Eye (tissue), 1 donor: ENCODE data around the gene PCSK2.
A peak's percentile ranks its signal among the peaks of the same experiment; 100 is the strongest.

Experiments used
- DNase-seq: peaks from one replicate; pipeline ENCODE4 v3.0.0-alpha.2; 2015

The PCSK2 gene

DNA sequence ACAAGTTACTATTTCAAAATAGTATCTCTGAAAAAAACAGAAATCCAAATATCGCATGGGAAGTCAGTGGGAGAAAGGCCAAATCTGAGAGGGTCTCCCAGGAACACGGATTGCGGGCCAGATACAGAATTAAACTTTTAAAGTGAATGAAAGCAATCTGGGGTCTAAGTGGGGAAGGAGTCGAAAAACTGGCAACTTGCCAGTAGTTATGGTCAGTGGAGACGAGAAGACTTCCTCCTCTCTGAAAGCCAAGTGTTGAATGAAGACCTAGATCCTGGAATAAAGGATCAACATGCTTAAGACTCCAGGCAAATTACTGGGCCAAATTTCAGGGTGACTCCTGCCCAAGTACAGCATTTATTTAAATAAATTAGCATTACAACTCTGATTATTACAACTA is 180.7 kb downstream of the PCSK2 start:
- no peak for DNase-seq

DNA sequence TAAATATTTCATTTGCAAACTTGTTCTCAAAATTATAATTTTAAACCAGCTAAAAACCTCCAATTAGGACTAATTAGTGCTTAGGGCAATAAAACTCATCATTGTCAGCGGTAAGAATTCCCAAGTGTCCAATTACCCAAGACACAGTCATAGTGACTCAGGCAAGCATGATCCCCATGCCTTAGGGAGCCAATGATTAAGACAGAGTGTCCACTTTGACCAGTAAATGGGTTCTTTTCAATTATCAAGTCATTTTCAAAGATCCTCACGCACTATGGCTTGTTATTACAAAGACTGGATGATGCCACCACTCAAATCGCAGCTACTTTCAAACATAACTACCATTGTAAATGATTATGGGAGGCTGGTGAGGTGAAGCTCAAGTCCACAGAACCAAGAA is 190.4 kb downstream of the PCSK2 start:
- no peak for DNase-seq

DNA sequence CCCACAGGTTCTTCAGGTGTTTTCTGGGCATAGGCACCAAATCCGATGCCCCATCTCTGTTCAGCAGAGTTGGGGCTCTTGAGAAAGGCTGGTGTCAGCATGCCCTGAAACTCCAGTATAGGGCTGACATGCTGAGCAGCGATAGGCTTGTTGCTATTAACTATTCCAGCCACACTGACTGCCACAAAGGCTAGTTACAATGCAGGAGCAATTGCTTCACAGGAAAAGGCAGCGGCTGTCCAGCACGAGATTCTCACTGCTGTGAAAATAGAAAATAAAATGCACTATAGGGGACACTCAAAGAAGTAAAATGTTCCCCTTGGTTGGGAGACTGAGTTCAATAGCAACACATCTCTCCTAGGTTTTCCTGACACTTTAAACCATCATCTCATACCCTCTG is 191.9 kb downstream of the PCSK2 start:
- DNase-seq = no peak

DNA sequence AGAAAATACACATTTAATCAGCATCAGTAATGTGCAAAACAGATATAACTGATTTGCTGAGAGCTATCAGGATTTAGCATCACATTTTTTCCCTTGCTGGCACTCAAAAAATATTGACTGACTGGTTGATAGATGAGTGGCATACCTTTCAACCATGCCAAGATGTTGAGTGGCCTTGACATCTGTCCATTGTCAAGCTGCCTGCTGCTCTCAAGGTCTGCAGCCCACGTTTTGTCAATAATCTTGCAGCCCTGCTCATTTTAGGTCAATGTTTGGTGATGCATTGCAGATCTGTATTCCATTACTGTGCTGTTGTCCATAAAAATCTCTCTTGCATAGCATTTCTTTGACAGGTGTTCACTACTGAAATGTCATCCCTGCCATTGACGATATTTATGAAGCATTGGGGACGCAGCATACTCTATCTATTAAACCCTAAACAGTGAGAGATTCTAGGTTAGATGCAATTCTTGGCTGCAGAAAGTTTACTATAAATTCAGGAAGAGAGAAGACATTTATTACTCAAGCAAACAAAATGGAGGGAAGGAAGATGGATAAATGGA is 192.7 kb downstream of the PCSK2 start:
- DNase-seq = peak; percentile 72

DNA sequence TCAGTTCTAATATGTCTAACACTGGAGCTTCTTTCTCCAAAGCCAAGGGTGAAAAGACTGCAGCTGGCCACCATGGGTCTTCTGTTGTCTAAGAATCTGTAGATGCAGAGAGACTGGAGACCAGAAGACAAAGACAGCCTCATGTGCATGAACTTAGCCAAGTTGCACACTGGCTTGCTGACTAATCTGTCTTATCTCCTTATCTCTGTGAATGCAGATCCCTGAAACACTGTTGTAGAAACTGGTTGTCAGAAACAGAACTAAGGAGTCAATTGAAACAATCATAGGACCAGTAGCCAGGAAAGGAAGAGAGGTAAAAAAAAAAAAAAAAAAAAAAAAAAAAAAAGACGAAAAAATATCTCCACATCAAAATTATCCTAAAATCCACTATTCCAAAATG is 194.7 kb downstream of the PCSK2 start:
- no peak for DNase-seq

DNA sequence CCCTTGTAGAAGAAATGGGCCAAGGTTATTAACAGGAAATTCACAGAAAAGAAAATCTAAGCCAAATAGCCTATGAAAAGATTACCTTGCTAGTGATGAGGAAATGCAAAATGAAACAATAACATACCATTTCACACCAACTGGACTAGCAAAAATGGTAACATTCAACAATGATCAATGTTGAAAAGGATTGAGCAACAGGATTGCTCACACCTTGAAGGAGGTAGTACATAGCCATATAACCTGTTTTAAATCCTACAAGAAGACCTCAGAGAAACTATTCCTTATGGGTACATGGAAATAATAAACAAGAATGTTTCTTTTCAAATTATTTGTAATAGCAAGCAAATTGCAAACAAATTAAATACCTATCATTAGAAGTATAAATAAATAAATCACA is 196.9 kb downstream of the PCSK2 start:
- DNase-seq = no peak

DNA sequence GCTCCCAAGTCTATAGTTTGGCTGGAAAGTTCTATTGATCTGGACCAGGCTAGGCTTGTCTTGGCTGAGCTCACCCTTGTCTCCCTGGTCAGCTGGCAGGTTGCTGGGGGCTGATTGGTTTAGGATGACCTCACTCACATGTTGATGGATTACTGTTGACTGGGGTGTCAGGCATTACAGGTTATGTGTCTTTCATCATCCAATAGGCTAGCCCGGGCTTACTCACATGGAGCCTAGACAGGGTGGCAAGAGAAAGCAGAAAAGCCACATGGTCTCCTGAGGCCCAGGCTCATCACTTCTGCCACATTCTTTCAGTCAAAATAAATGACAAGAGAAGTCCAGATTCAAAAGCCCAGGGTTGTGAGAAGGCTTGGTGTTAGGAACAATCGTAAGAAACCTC is 200.8 kb downstream of the PCSK2 start:
- no peak for DNase-seq

DNA sequence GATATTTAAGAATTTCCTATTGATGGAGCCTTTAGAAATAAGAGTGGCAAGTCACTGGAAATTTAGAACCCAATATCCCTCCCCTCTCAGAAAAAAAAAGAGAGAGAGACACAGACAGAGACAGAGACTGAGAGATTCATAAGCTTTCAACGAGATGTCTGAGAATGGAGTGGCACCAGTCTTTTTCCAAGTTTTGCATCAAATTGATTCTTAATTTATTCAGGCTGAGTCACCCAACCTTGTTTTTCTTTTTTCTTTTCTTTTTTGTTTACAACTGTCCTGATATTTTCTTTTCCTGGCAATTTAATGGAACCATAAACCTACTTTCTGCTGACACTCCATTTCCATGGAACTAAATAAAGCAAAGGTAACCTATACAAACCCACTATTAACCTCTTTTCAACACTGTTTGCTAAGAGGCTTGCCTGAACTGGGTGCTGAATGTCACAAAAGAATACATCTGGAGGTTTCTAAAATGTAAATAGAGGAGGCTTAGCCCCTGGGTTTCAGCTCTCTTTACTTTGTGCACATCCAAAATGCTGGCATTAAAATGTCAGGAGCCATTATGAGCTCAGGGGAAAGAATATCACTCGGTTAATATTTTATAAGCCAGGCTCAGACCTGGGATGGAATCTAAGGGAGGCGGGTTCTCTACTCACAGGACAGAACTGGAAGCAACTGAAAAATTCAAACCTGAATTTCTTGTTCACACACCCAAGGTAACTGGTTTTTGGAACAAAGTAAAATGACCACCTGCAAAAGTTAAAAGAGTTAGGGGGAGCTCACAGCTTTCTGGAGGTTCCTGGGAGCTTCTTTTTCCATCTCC is 203.5 kb downstream of the PCSK2 start:
- peak; percentile 45 for DNase-seq

DNA sequence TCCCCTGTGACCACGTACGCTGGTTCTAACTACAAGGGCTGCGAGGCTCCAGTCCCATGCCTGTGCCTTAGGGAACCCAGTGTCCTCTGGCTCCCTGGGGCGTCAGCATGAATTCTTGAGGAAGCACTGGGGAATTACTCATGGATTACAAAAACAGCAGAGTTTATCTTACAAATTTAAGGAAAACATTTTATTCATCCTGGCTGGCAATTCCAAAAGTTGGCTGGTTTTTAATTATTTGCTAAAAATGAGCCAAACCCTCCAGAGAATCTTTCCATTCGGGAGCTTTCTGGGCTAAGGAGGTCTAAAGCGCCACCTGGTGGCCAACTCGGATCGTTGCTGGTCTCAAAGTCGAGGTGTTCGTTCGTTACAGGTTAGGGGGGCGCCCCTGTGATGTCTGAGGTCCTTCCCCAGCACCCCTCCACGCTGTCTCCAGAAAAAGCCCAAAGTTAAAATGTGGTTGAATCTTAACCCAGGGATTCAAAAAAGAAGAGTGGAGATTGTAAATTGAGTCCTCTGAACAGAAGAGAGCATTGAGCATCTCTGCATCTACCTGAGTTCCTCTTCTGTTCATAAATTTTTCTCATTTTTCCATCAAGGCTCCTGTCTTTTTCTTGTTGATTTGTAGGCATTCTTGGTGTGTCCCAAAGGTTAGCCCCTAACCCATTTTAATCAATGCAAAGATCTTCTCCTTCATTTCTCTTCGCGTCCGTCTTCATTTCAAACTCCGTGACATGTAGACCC is 205.0 kb downstream of the PCSK2 start:
- DNase-seq = peak; percentile 88

DNA sequence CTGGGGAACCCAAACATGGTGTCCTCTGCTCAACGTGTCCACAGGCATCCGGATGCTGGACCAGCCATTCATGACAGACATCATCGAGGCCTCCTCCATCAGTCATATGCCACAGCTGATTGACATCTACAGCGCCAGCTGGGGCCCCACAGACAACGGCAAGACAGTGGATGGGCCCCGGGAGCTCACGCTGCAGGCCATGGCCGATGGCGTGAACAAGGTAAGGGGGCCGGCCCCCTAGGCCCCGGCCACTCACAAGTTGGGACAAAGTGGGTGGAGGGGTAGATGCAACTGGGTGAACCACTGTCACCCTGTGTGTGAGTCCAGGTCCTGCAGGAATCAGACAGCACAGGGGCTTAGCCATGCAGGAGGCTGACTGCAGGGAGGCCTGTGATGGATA is 209.8 kb downstream of the PCSK2 start:
- no peak for DNase-seq

DNA sequence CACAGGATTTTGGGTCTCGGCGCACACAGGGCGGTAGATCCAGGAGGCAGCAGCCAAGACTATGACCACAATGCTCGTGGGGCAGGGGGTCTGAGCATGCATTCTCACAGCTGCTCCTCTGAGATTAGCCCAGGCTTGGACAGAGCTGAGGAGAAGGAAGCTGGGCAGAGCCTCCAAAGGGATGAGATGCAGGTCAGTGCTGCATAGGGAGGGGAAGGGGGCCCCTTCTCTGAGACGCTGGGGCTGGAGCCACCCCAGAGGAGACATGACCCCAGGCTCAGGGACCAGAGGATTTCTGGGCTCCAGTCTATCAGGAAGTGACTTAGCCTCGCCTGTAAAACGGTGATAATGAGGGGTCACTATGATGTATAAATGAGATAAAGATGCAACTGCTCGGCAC is 210.4 kb downstream of the PCSK2 start:
- DNase-seq = no peak

DNA sequence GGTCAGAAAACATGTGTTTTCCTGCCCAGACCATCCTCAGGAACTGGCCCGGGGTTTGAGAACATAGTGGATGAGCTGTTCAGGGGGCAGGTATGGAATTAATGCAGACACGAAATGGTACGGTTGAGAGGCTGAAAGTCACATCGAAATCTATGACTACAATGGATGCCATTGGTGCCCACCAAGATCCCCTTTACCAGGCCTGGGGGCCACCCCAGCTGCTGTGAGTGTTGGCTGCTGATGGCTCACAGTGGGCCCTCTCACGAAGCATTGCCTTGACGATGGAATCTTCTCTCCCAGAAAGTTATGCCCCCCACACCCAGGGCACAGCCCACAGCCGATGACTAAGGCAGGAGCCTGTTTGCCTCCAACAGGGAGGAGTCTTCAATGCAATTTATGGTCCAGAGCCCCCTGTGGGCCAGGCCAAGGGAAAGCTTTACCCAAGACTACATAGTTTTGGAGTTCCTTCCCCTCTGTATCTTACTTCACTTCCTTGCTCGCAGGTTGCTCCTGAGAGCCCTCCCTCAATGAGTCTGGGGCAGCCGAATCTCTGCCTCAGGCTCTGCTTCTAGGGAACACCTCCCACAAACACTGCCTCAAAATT is 211.7 kb downstream of the PCSK2 start:
- no peak for DNase-seq

DNA sequence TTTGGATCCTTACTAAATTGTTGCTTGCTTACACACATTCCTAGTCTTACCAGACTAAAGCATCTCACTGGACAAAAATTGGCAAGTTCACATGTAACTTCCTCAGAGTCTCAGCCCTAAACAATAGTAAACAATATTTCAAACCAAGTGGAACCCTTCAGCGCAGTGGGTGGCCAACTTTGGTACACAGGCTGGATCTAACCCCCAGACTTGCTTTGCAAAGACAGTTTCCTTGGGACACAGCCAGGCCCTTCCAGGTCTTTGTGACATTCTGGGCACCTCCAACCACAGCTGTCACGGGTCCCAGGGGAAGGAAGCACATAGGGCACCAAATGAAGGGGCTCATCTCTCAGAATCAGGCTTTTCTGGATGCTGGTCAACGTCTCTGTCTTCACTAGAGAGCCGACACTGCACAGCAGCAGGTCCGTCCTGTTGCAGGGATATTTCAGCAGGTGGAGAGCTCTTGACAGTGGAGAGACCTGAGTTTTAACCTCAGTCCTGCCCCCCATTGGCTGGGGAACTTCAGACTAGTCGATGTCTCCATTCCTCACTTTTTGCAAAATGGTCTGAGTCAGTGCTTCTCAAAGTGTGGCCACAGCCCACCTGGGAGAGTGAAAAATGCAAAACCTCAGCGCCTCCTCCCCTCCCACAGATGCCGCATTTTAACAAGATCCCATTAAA is 212.9 kb downstream of the PCSK2 start:
- DNase-seq = no peak

DNA sequence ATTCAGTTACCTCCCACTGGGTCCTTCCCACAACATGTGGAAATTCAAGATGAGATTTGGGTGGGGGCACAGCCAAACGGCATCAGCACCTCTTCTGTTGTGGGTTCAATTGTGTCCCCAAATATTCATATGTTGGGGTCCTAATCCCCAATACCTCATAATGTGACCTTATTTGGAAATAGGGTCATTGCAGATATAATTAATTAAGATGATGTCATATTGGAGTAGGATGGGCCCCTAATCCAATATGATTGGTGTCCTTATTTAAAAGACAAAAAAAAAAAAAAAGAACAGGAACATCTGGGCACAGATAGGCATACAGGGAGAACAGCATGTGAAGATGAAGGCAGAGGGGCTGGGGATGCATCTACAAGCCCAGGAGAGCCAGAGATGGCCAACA is 214.9 kb downstream of the PCSK2 start:
- DNase-seq = no peak

DNA sequence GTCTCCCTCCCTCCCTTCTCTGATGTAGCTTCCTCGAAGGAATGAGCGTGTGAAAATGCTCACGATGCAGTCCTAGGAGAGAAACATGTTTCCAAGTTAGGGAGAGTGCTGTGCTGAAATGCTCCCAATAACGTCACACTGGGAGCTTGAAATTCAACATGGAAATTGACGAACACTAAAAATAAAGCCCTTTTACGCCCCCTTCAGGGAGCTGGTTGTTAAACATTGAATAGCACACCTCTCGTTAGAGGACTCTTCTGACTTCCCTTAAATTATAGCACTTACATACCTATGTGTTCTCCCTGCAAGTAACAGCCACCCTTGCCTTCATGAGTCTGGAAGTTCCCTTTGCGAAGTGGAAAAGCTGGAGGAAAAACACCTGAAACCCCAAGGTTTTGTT is 215.7 kb downstream of the PCSK2 start:
- DNase-seq = no peak

DNA sequence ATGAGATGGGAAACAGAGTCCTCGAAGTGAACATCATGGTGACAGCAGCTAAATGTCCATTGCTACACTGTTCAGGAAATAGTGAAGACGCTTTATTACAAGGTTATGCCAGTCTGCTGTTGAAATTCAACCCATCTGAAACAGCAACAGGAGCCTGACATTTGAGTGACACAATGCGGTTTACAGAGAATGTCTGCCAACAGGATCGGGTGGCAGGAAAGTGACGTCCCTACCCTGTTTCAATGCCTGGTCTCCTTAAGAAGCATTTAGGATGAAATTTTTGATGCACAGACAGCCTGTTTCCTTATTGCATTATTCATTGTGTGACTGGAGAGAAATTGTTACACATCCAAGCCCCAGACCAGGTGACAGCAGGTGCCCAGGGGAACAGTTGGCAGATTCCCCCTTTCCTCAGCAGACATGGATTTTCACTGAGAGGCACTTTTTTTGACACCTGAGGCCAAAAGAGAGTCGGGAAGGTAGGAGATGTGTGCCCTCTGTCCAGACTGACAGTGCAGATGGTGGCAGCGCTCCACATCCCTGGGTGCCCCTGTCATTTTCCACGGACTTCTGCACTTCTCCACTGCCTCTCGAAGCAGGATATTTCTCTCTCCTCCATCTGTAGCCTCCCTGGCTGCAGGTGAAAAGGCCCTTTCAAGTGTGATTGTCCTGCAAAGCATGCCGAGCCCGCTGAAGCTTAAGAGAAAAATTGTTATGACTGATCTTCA is 216.5 kb downstream of the PCSK2 start:
- no peak for DNase-seq

DNA sequence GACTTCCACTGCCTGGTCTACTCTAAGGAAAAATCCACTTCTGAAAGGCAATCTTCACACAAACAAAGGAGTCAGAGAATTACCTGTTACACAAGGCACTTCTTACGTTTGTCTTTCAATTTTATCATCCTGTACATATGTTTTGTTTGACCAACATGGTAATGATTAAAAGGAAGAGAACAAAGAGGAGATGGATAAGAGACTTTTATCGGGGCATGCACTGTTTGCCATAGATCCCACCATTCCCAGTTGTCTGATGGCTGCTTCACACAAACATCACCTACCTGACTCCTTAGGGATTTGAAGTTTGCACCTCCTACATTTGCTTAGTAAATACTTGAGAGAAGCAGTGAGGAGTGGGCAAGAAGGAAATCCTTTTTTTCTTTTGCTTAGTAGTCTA is 217.3 kb downstream of the PCSK2 start:
- DNase-seq = no peak

DNA sequence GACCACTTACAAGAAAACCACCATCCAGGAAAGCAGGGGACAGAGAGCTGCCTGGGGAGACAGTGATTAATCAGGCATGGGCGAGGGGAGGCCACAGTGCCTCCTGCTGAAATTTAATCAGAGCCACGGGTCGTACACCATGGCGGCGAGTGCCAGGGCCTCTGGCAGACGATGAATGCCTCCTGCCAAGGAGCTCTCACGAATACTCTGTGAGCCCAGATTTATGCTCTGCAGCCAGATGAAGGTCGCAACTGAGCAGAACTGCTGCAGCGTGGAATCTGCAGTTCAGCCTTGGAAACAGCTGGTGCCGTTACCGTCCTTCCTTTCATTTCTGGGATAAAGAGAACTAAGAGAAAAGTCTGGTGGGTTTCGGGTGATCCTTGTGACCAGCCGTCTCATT is 218.7 kb downstream of the PCSK2 start:
- no peak for DNase-seq

DNA sequence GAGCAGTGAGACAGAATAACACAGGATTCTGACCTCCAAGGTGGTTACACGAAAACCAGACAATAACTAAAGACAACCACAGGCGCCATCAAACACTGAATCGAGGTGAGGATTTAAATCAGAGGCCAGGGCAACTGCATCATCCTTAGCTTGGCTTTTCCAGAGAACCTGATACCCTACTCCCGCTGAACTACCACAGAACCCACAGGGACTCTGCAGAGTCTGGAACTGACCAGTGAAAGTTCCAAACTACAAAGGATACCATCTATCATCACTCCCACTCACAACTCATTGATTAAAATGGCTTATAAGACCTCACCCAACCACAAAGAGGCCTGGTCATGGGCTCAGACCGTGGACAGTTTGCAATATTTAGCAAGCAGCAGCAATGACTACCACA is 219.3 kb downstream of the PCSK2 start:
- DNase-seq = no peak

DNA sequence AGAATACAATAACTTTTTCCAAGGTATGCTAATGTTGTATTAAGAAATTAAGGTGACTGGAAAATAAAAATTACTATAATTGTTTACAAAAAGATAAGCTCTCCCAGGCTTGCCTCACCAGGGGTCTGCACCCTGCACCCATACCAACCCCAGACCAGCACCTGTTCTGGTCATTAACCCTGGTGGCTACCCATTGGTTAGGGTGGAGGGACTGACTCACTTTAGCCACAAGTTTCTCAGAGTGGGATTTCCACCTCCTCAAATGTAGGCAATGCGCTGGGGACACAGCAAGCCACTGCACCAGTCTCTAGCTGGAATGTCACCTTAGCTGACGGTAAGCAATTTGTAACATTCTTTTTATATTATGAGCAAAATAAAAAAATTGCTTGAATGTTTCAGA is 221.2 kb downstream of the PCSK2 start:
- no peak for DNase-seq

DNA sequence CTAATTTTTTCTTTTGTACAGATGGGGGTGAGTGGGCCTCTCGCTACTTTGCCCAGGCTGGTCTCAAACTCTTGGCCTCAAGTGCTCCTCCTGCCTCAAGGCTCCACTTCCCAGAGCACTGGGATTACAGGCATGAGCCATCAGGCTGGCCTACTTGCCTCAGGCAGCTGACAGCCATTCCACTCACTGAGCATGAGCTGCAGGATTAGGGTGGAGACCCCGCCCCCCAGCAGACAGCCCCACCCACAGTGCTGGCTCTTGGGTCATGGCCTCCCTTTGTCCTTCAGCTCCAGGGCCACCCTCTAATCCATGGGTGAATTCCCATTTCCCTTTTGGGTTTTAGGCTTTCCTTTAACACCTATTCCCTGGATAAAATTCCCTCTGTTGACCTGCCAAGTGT is 222.2 kb downstream of the PCSK2 start:
- DNase-seq = no peak

DNA sequence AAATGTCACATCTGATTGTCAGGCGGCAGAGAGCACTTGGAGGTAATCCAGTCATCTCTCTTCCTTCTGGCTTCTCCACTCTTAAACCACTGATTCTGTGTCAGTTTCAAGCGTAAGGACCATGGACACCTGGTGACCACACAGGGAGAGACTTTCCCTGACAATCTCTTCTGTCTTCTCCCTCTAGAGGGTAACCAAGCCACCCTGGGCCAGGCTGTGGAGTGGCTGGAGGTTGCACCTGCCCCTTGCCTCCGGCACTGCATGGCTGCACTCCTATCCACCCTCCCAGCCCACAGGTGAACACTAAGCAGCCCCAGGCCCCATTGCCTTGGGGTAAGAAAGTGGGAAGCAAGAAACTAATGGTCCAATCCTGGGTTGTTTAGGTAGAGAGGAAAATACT is 225.6 kb downstream of the PCSK2 start:
- no peak for DNase-seq

DNA sequence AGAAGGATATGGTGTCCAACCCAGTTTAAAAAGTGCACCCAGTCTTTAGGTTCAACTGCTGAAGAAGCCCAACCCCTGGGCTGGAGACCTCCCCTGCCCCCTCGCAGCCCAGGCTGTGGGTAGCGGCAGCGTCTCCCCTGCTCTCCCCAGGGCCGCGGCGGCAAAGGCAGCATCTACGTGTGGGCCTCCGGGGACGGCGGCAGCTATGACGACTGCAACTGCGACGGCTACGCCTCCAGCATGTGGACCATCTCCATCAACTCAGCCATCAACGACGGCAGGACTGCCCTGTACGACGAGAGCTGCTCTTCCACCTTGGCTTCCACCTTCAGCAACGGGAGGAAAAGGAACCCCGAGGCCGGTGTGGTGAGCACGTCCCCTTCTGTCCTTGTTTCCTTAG is 226.8 kb downstream of the PCSK2 start:
- no peak for DNase-seq
